Measurements from ENCODE around the gene DDX50.
"Not testable (repeated sequence)": the region's sequence is repeated elsewhere in the genome, so short reads cannot be mapped to it uniquely, and the experiment has no call there.

The DDX50 gene

GRCh38 chr10:68902382-68902781 is 1.3 kb downstream of the DDX50 start:
- no peak for DNase-seq

- no peak for DNase-seq
Observed at GRCh38 chr10:68924593-68924992, 23.5 kb downstream of the DDX50 start.

- DNase-seq: no peak
Observed at GRCh38 chr10:68925489-68925888, 24.4 kb downstream of the DDX50 start.

GRCh38 chr10:68929157-68929556 is 28.0 kb downstream of the DDX50 start:
- not testable (repeated sequence) for DNase-seq

GRCh38 chr10:68929888-68930287 is 28.8 kb downstream of the DDX50 start:
- DNase-seq: not testable (repeated sequence)

- DNase-seq: not testable (repeated sequence)
Observed at GRCh38 chr10:68932860-68933259, 31.7 kb downstream of the DDX50 start.

- DNase-seq: no peak
Observed at GRCh38 chr10:68934994-68935393, 33.9 kb downstream of the DDX50 start.

GRCh38 chr10:68938117-68938516 is 37.0 kb downstream of the DDX50 start:
- no peak for DNase-seq

- no peak for DNase-seq
Observed at GRCh38 chr10:68938884-68939283, 37.8 kb downstream of the DDX50 start.

- DNase-seq: not testable (repeated sequence)
Observed at GRCh38 chr10:68940917-68941316, 39.8 kb downstream of the DDX50 start.

- no peak for DNase-seq
Observed at GRCh38 chr10:68950598-68950997, 49.5 kb downstream of the DDX50 start.

- DNase-seq: no peak
Observed at GRCh38 chr10:68954904-68955303, 53.8 kb downstream of the DDX50 start.

- peak; percentile 9 for DNase-seq
Observed at GRCh38 chr10:68955355-68955831, 54.3 kb downstream of the DDX50 start.

GRCh38 chr10:68955832-68956532 is 54.9 kb downstream of the DDX50 start, which contains the start of gene DDX21:
Gene DDX21 (plus strand): TSS chr10:68956170. CDS start chr10:68956226, 56 bp downstream.
- peak; percentile 95 for DNase-seq

- DNase-seq: no peak
Observed at GRCh38 chr10:68957284-68957615, 56.1 kb downstream of the DDX50 start.

- no peak for DNase-seq
Observed at GRCh38 chr10:68957654-68958053, 56.5 kb downstream of the DDX50 start.

- DNase-seq: no peak
Observed at GRCh38 chr10:68959695-68960527, 58.8 kb downstream of the DDX50 start.

- no peak for DNase-seq
Observed at GRCh38 chr10:68963151-68963550, 62.0 kb downstream of the DDX50 start.

GRCh38 chr10:68973975-68974374 is 72.9 kb downstream of the DDX50 start:
- no peak for DNase-seq

- DNase-seq: not testable (repeated sequence)
Observed at GRCh38 chr10:68975936-68976473, 74.9 kb downstream of the DDX50 start.

GRCh38 chr10:68979738-68980137 is 78.6 kb downstream of the DDX50 start:
- not testable (repeated sequence) for DNase-seq

GRCh38 chr10:68981074-68981473 is 80.0 kb downstream of the DDX50 start:
- peak; percentile 25 for DNase-seq

- DNase-seq: no peak
Observed at GRCh38 chr10:68982389-68982788, 81.3 kb downstream of the DDX50 start.

- DNase-seq: no peak
Observed at GRCh38 chr10:68987611-68988010, 86.5 kb downstream of the DDX50 start.

All from HCEC 1CT (cell line).